HG03064 (cell line): ENCODE measurements around the gene MGAT5.

Experiments
- ATAC-seq: cut with Tn5 transposase; IDR thresholded peaks from one replicate; pipeline ENCODE4 v1.9.1; 2021; ENCODE audit warnings: low read depth; ENCODE audit not compliant: unreplicated experiment

Gene MGAT5

DNA sequence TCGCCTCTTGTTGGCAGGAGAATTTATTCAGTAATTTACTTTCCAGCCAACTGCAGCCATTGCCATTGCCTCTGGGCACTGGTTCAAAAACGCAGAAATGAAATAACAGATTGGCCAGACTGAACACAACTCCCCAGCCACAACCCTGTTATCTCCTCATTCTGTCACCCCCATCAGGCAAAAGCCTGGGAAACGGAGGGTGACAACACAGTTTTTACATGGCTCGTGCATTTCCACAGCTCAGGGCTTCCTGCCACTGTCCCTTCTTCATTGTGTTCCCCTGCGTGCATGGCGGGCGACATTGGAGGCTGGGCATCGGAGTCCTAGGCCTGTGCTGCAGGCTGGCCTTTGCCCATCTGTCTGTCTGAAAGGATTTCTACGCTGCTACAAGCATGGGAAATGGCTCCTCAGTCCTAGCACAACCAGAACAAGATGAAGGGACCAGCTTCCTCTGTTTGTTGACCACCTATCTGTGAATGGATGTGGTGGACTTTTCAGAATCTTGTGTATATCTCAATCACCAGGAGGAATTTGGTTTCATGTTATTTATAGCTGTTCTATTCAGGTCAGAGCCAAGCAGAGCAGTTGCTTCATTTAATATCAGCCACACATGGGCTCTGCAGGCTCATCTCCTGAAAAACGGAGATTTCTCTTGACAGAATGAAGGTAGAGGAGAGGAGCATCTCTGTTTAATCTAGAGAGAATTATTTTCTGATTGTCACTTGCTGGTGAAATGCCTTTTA is 107.0 kb downstream of the MGAT5 start:
- no peak for ATAC-seq

GRCh38 chr2:134361648-134362047 is 107.8 kb downstream of the MGAT5 start:
- ATAC-seq = no peak

DNA sequence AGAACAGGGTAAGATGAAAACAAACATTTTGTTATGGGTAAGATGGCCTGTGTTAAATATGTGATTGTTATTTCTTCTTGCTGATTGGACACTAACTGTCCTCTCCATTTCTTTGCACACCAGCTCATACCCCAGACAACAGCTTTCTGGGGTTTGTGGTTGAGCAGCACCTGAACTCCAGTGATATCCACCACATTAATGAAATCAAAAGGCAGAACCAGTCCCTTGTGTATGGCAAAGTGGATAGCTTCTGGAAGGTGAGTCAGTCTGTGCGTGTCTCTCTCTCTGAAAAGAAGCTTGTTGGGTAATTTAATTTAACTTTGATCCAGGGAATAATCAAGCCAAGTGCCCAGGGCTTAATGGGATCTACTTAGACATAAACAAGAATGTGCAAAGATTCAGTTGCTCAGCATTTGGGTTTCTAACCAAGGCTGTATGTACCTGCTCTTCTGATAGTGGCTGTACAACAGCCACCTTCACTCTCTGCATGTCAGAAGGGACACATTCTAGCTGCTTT is 108.3 kb downstream of the MGAT5 start:
- no peak for ATAC-seq

- no peak for ATAC-seq
Observed at GRCh38 chr2:134362740-134363139, 108.9 kb downstream of the MGAT5 start.

GRCh38 chr2:134365356-134365755 is 111.5 kb downstream of the MGAT5 start:
- ATAC-seq = no peak

- ATAC-seq = no peak
Observed at GRCh38 chr2:134366359-134366758, 112.5 kb downstream of the MGAT5 start.

- no peak for ATAC-seq
Observed at GRCh38 chr2:134367213-134367612, 113.3 kb downstream of the MGAT5 start.

DNA sequence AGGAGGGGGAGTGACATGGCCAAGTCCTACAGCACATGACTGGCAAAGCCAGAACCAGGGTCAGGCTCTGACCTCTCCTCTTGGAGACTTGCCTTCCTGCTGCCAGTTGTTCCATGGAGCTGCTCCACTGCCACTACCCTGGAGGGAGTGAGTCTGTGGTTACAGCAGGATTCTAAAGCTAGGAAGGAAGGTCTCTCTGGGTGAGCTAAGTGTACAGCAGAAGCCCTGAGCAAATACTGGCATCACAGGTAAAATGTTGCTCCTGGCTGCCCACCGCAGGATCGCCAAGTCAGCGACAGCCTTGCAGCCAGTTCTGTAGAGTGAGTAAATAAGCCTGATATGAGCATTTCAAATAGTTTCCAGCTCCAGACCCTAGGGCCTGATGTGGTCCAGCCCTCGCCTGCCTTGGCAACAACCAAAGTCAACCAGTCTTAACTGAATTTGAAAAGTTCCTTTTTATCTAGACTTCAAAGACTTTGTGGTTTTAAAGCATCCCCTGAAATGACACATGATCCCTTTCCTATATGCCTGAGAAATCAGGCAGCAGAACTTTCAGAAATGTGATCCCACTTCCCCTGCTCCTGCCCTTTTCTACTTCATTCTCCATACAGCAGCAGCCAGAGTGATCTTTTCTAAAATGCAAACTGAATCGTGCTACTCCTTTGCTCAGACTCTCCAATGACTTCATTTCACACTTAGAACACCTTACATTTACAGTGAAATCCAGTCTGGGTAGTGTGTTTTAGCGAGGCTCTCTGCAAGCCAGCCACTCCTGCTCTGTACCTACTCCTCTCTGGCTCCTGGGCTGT is 114.3 kb downstream of the MGAT5 start:
- no peak for ATAC-seq

GRCh38 chr2:134369220-134369902 is 115.5 kb downstream of the MGAT5 start:
- no peak for ATAC-seq

DNA sequence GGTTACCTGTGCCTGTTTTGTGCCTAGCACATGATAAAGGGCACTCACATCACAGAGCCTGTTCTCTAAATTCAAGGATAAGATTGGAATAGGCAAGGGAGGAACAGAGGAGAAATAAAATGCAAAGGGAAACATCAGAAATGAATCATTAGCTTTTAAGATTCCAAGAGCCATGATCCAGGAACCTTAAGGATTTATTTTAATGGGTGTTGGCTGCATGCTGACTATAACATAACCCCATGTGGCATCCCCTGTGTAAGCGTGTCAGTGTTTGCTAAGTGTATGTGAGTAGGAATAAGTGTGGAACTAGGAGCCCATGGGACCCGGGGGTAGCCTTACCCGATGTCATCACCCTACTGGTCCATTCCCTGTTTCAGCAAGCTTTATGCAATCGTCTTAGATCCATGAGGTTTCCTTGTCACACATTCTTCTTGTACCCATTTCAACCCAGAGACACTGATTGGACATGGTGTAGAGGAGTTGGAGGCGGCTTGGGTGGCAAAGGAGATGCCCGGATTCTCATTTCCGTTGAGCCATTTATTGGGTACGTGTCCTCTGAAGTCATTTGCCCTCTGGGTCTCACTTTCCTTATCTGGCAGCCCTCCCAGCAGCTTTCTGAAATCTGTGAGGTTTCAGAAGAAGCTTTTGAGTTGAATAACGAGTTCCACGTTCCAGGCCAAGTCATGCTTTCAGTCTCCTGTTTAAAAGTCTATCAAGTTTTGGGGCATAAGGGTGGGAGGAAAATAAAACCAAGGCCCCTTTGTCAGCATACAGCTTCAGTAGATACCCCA is 117.0 kb downstream of the MGAT5 start:
- no peak for ATAC-seq

DNA sequence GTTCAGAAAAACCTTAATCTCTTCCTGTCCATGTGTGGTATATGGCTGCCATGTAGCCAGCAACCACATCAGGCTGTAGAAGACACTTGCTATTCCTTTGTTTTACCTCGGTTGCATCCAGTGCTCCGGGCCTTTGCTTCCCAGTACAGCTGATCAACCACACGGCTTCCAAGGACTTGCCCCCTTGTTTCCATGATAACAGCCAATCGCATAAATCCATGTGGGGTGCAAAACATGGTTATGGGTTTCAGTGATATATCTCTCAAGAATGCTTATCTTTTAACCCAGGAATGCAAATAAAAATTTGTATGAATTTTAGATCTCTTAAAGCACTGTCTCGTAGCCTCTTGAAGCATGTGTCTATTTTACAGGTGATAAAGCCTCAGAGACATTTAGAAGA is 118.3 kb downstream of the MGAT5 start:
- no peak for ATAC-seq

DNA sequence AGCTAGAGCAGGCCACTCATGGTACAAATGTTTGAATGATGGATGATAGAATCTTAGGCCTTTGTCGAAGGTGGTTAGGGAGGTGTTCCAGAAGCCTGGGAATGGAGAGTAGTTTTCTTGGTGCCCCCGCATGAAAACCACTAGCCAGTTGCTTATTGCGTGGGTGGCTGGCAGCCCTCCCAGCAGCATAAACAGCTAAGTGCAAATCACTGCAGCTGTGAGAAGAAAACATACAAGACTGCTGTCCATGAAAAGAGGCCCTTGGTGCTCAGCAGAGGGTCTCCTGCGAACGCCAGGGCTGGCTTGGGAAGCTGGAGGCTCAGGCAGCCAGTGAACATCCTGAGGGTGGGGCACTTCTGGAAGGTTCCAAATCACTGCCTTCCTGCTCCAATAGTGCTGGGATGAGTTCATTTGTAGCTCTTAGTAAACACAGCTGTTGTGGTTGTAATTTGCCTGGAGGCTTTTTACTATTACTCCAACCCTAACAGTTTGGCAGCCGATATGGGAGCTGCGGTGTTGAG is 118.8 kb downstream of the MGAT5 start:
- no peak for ATAC-seq

GRCh38 chr2:134375935-134376334 is 122.1 kb downstream of the MGAT5 start:
- ATAC-seq = no peak

GRCh38 chr2:134377730-134378129 is 123.9 kb downstream of the MGAT5 start:
- ATAC-seq = no peak

- ATAC-seq = no peak
Observed at GRCh38 chr2:134379293-134379692, 125.4 kb downstream of the MGAT5 start.

- ATAC-seq = no peak
Observed at GRCh38 chr2:134379722-134380121, 125.8 kb downstream of the MGAT5 start.

DNA sequence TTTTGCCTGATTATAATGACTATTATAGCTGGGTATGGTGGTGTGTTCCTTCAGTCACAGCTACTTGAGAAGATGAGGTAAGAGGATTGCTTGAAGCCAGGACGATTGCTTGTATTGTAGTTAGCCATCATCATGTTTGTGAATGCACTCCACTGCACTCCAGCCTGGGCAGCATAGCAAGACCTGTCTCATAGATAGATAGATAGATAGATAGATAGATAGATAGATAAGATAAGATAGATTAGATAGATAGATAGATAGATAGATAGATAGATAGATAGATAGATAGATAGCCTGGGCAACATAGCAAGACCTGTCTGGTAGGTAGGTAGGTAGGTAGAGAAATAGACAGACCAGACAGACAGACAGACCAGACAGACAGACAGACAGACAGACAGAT is 127.3 kb downstream of the MGAT5 start:
- ATAC-seq = no peak

- no peak for ATAC-seq
Observed at GRCh38 chr2:134384131-134384530, 130.3 kb downstream of the MGAT5 start.

GRCh38 chr2:134385195-134385594 is 131.3 kb downstream of the MGAT5 start:
- no peak for ATAC-seq

- ATAC-seq = no peak
Observed at GRCh38 chr2:134386310-134386709, 132.4 kb downstream of the MGAT5 start.
